Vagina (tissue), 2 donors: ENCODE results near the gene RAPGEF4. TPM values are rescaled to one million over a fixed set of nuclear protein-coding genes. Genes with fewer than 3 reads are reported as not detected.

Source experiments
- DNase-seq, 2 donors: peaks; one replicate each; pipeline ENCODE4 v3.0.0-alpha.2; 2017; ENCODE audit errors: extremely low spot score in 2 of 2
- H3K27ac ChIP-seq: fragments of 200-600 bp; sonication (generic); one replicate; pipeline ENCODE4 v1.5.1; 2019
- H3K27me3 ChIP-seq: fragments of 200-600 bp; sonication (generic); one replicate; pipeline ENCODE4 v1.5.1; 2019
- H3K36me3 ChIP-seq, 2 donors: fragments of 200-600 bp; sonication (generic); one replicate each; pipeline ENCODE4 v1.5.1; 2017 to 2019
- H3K4me1 ChIP-seq: fragments of 200-600 bp; sonication (generic); one replicate; pipeline ENCODE4 v1.5.1; 2019
- H3K4me3 ChIP-seq, 2 donors: fragments of 200-600 bp; sonication (generic); 1 replicate in 1 of 2; 2 replicates in 1 of 2; pipeline ENCODE4 v1.5.1; 2016 to 2019
- H3K9me3 ChIP-seq: fragments of 200-600 bp; sonication (generic); one replicate; pipeline ENCODE4 v1.5.1; 2019
- POLR2A ChIP-seq, 2 donors: fragments of 450-650 bp; IDR thresholded peaks; one replicate each; pipeline ENCODE4 v1.6.1; 2017; ENCODE audit warnings: antibody characterized with exemption in 2 of 2, mild to moderate bottlenecking in 2 of 2, moderate library complexity in 2 of 2
- POLR2AphosphoS5 ChIP-seq, 2 donors: sonication (generic); formaldehyde crosslinking; IDR thresholded peaks; one replicate each; pipeline ENCODE4 v1.9.0; 2017; ENCODE audit warnings: antibody characterized with exemption in 2 of 2, mild to moderate bottlenecking in 2 of 2, low read depth in 1 of 2; ENCODE audit not compliant: insufficient read depth in 1 of 2
- intact Hi-C: fragments of 100-400 bp; cut with DNase I; formaldehyde crosslinking; loops from one replicate; pipeline ENCODE4 v1.15.1; 2023
- total RNA-seq: library from RNA; depleted of rRNA; stranded (reverse); fragments of >200 nt; gene quantifications from one replicate; pipeline ENCODE4 v1.2.3, GENCODE V29; 2016
- TF ChIP-seq, protein P1 (sequence below), 3 experiments: fragments of 450-650 bp in 2 of 3; fragments of 200-600 bp in 1 of 3; sonication (generic) in 1 of 3; IDR thresholded peaks; one replicate each; pipeline ENCODE4 v1.5.1; 2017 to 2019; ENCODE audit warnings: antibody characterized with exemption in 3 of 3, mild to moderate bottlenecking in 2 of 3, moderate library complexity in 2 of 3

The RAPGEF4 gene
- total RNA-seq, 1 donor from 2014 or later, result 18.4 TPM

DNA sequence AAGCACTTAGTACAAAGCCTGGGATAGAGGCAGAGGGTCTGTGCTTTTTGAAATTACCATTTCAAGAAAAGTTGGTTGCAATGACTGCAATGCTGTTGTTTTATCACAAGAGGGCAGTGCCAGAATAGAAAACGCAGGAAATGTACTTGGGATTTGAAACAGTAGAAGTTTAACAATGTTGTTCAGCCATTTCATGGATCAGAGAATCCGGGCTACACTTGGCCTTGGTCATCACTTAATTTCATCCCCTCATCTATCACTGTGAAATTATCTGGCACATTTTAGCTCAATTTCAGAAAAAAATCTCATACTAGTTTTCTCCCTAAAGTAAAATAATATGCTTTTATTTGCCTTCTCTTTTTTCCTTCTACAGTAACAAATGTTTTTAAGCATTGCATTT lies 70.8 kb downstream of the RAPGEF4 start:
- intact Hi-C loops, result loop anchor here (5.0 to 10.0 kb wide), 2 partner anchors 126 to 208 kb away; no protein-coding TSS in a partner anchor
- H3K4me3 ChIP-seq, result no peak overlapping the region

DNA sequence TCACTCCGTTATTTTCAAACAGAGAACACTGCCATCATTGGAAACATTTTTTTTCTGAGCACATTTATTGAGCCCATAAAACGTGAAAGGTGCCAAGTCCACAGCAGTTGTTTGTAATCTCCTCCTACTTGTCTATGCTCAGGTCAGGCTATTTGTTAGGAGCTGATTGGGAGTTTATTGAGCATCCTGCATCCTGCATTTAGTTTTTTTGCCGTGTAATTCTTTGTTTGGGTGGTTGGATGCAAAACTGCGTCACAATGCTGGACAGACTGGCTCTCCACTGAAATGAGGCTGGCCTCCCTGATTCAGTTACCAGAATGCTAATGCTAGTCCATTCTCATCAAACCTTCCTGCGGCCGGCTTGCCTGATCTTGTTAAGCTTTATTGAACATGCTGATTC lies 71.4 kb downstream of the RAPGEF4 start:
- TF ChIP-seq POLR2AphosphoS5 (IDR thresholded peaks at IDR 0.05; ENCODE audit: insufficient read depth in 1 of 2, low read depth in 1 of 2) (no peak), POLR2A (IDR thresholded peaks at IDR 0.05) (no peak)
- TF ChIP-seq, protein P1, sequence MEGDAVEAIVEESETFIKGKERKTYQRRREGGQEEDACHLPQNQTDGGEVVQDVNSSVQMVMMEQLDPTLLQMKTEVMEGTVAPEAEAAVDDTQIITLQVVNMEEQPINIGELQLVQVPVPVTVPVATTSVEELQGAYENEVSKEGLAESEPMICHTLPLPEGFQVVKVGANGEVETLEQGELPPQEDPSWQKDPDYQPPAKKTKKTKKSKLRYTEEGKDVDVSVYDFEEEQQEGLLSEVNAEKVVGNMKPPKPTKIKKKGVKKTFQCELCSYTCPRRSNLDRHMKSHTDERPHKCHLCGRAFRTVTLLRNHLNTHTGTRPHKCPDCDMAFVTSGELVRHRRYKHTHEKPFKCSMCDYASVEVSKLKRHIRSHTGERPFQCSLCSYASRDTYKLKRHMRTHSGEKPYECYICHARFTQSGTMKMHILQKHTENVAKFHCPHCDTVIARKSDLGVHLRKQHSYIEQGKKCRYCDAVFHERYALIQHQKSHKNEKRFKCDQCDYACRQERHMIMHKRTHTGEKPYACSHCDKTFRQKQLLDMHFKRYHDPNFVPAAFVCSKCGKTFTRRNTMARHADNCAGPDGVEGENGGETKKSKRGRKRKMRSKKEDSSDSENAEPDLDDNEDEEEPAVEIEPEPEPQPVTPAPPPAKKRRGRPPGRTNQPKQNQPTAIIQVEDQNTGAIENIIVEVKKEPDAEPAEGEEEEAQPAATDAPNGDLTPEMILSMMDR (IDR thresholded peaks at IDR 0.05), result no peak
- no peak for DNase-seq
- no peak overlapping the region for H3K27ac ChIP-seq
- H3K4me3 ChIP-seq, result no peak overlapping the region
- no peaks in the 10 kb centered on the region for H3K27me3 ChIP-seq
- no peaks in the 10 kb centered on the region for H3K36me3 ChIP-seq
- H3K4me1 ChIP-seq, result no peaks in the 10 kb centered on the region
- intact Hi-C loops, result loop anchor here (5.0 to 10.0 kb wide), 2 partner anchors 125 to 208 kb away; no protein-coding TSS in a partner anchor
- no peaks in the 10 kb centered on the region for H3K9me3 ChIP-seq

More for the DNA sequence above, 70.8 kb downstream of the RAPGEF4 start:
- H3K36me3 ChIP-seq, result no peaks in the 10 kb centered on the region
- H3K27ac ChIP-seq, result no peak overlapping the region
- TF ChIP-seq POLR2A (IDR thresholded peaks at IDR 0.05), result no peak
- peak in 1 of 2 donors; percentile 20 for TF ChIP-seq POLR2AphosphoS5 (IDR thresholded peaks at IDR 0.05; ENCODE audit: insufficient read depth in 1 of 2, low read depth in 1 of 2)
- TF ChIP-seq, protein P1 (IDR thresholded peaks at IDR 0.05), result peak; percentile 50 to 77 (median 63)
- no peaks in the 10 kb centered on the region for H3K9me3 ChIP-seq
- no peaks in the 10 kb centered on the region for H3K27me3 ChIP-seq
- no peaks in the 10 kb centered on the region for H3K4me1 ChIP-seq
- no peak for DNase-seq

DNA sequence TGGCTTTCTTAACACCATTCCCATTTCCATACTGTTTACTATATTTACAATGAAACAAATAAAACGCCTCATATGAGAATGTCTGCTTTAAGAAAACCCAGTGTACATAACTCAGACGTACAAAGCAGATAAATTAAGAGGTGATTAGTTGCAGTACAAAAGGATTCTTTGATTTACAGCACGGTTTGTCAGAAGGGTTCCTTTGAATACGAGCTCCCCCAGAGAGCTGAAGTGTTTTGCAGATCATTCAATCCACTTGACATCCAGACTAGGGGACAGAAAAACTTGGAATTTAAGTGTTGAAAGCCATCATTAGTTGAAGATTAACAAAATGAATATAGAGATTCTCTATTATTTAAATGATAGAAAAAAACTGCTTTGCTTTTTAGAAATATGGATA lies 72.5 kb downstream of the RAPGEF4 start:
- TF ChIP-seq, protein P1 (IDR thresholded peaks at IDR 0.05), result no peak
- TF ChIP-seq POLR2A (IDR thresholded peaks at IDR 0.05), result no peak
- no peak for TF ChIP-seq POLR2AphosphoS5 (IDR thresholded peaks at IDR 0.05; ENCODE audit: insufficient read depth in 1 of 2, low read depth in 1 of 2)
- intact Hi-C loops, result loop anchor here (5.0 to 10.0 kb wide), 2 partner anchors 124 to 207 kb away; no protein-coding TSS in a partner anchor
- Histone ChIP-seq H3K27ac (no peak overlapping the region), H3K4me1 (no peaks in the 10 kb centered on the region), H3K4me3 (no peak overlapping the region), H3K36me3 (no peaks in the 10 kb centered on the region), H3K9me3 (no peaks in the 10 kb centered on the region), H3K27me3 (no peaks in the 10 kb centered on the region)
- no peak for DNase-seq

DNA sequence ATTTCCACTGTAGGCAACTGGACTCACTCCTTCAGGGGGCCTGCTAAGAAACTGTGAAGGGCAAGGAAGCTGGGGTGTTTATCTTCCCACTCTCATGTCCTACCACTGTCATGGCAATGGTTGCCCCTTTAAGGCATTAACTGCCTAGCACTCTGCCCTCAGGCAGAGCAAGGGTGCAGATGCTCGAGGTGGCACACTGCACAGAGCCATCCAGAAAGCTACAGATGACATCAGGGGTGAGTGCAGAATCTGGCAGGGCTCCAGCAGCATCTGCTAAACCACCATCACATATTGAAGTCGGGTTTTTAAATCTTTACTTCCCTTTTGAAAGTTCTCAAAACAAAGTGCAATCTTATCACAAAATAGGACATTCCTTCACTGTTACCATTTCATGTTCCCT lies 75.4 kb downstream of the RAPGEF4 start:
- DNase-seq, result no peak
- Histone ChIP-seq H3K36me3 (no peaks in the 10 kb centered on the region), H3K4me3 (no peak overlapping the region), H3K4me1 (no peaks in the 10 kb centered on the region), H3K9me3 (no peaks in the 10 kb centered on the region), H3K27ac (no peak overlapping the region), H3K27me3 (no peaks in the 10 kb centered on the region)
- TF ChIP-seq, protein P1 (IDR thresholded peaks at IDR 0.05), result no peak
- no peak for TF ChIP-seq POLR2AphosphoS5 (IDR thresholded peaks at IDR 0.05; ENCODE audit: insufficient read depth in 1 of 2, low read depth in 1 of 2)
- no peak for TF ChIP-seq POLR2A (IDR thresholded peaks at IDR 0.05)
- intact Hi-C loops, result no loop called here

DNA sequence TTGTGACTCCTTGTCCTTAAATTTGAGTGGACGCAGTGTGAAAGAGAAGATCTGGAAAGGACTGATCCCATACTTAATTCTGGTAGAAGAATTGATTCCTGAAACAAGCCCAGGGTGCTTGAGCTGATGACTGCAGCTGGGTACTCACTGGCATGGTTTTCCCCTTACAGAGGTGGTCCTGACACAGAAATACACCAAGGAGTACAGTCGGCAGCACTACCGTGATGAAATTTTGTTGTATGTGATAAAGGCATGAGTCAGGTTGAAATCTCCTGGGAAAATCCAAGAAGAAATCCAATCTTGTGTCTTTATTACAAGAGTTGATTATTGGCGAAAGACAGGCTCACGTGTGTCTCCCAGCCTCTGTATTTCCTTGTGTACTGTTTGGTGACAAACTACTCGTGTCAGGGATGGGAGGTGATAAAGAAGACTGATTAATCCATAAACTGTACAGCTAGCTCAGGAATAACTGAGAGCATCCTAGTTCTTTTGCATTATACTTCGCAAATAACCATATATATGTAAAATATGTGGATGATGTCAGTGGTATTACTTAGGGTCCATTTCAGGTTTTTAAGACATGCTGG lies 76.6 kb downstream of the RAPGEF4 start:
- Histone ChIP-seq H3K4me3 (no peak overlapping the region), H3K36me3 (no peaks in the 10 kb centered on the region), H3K9me3 (no peaks in the 10 kb centered on the region), H3K27me3 (no peaks in the 10 kb centered on the region), H3K4me1 (no peaks in the 10 kb centered on the region), H3K27ac (no peak overlapping the region)
- no peak for TF ChIP-seq POLR2A (IDR thresholded peaks at IDR 0.05)
- TF ChIP-seq, protein P1 (IDR thresholded peaks at IDR 0.05), result no peak
- no peak for TF ChIP-seq POLR2AphosphoS5 (IDR thresholded peaks at IDR 0.05; ENCODE audit: insufficient read depth in 1 of 2, low read depth in 1 of 2)
- DNase-seq, result no peak
- intact Hi-C loops, result no loop called here
